Panc1 (cell line): ENCODE measurements around the gene R3HDM2.

Experiments used
- CTCF ChIP-seq: fragments of 450-650 bp; IDR thresholded peaks from 2 replicates; pipeline ENCODE4 v1.5.1; 2017; ENCODE audit warnings: mild to moderate bottlenecking
- TCF7L2 ChIP-seq: IDR thresholded peaks from 2 replicates; pipeline ENCODE4 v1.6.1; 2011; ENCODE audit warnings: mild to moderate bottlenecking, low read depth, low read length, inconsistent platforms

- TF ChIP-seq CTCF (no peak), TCF7L2 (no peak)
Measured at GRCh38 chr12:57261428-57261865, 169.4 kb downstream of the R3HDM2 start.
